ENCODE data around the gene TNP2. TPM values are rescaled to one million over a fixed set of nuclear protein-coding genes. Genes with fewer than 3 reads are reported as not detected.

The TNP2 gene
- total and polyA plus RNA-seq, 2 donors (not counting 3 experiments of a cell fraction or from before 2014, with no cell fraction given), result not detected

DNA sequence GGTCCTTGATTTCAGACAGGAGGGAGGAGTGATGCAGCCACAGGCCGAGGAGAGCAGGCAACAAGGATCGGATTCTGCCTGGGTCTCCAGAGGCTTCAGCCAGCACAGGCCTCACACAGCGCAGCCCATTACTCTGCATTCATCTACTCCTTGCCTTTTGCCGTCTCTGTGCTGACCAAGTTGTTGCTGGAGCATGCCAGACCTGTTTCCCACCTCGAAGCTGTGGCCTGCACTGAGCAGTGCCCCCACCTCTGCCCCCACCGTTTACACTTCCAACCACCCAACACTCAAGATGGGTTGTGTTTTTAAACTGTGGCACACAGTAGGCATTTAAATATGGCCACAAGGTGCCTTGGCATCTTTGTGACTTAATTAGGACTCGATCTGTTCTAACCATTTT lies 5.8 kb upstream of the TNP2 start:
- intact Hi-C loops (cut with micrococcal nuclease), result no loop called here
- H3K79me2 ChIP-seq (ENCODE audit: control insufficient read depth, insufficient read depth, low read length), result no peaks in the 10 kb centered on the region
- H3K9me3 ChIP-seq (replicated peaks; ENCODE audit: control insufficient read depth, insufficient read depth, low read length), result no peaks in the 10 kb centered on the region
- H3K4me3 ChIP-seq (replicated peaks in 1 of 3; ENCODE audit: insufficient read depth in 1 of 3, low read depth in 1 of 3, low read length in 3 of 3), result no peak overlapping the region
- FAIRE-seq (no peak), DNase-seq (ENCODE audit: low read depth, low spot score) (no peak)
- no peaks in the 10 kb centered on the region for H3K9me1 ChIP-seq (replicated peaks; ENCODE audit: control insufficient read depth, extremely low read depth, insufficient read depth, low read length)
- no peak overlapping the region for H3K9ac ChIP-seq (replicated peaks; ENCODE audit: extremely low read depth, insufficient read depth, low read length)
- no peaks in the 10 kb centered on the region for H4K20me1 ChIP-seq (replicated peaks; ENCODE audit: control insufficient read depth, extremely low read depth, insufficient read depth, low read length)
- ChIA-PET POLR2A (no interaction called here), CTCF (no interaction called here)
- H3K27me3 ChIP-seq (ENCODE audit: control insufficient read depth in 2 of 2, insufficient read depth in 2 of 2, low read length in 2 of 2), result no peaks in the 10 kb centered on the region
- H2AFZ ChIP-seq (ENCODE audit: low read depth, low read length), result no peak overlapping the region
- TF ChIP-seq FOS (IDR thresholded peaks at IDR 0.05; ENCODE audit: borderline replicate concordance, insufficient read depth, low read length) (no peak), GATA2 (IDR thresholded peaks at IDR 0.05; ENCODE audit: insufficient read depth, insufficient read length, low read depth, low read length) (no peak), MYC (IDR thresholded peaks at IDR 0.05; ENCODE audit: low read depth, low read length) (no peak), POLR2AphosphoS5 (IDR thresholded peaks at IDR 0.05; ENCODE audit: insufficient read depth, low read depth, low read length) (no peak), EZH2 (IDR thresholded peaks at IDR 0.05; ENCODE audit: borderline replicate concordance, low read depth, low read length, severe bottlenecking) (no peak), JUN (IDR thresholded peaks at IDR 0.05; ENCODE audit: borderline replicate concordance, insufficient read depth, insufficient read length, low read depth) (no peak), POLR2A (IDR thresholded peaks at IDR 0.05; ENCODE audit: low read depth, low read length) (no peak)
- TF ChIP-seq, protein P1, sequence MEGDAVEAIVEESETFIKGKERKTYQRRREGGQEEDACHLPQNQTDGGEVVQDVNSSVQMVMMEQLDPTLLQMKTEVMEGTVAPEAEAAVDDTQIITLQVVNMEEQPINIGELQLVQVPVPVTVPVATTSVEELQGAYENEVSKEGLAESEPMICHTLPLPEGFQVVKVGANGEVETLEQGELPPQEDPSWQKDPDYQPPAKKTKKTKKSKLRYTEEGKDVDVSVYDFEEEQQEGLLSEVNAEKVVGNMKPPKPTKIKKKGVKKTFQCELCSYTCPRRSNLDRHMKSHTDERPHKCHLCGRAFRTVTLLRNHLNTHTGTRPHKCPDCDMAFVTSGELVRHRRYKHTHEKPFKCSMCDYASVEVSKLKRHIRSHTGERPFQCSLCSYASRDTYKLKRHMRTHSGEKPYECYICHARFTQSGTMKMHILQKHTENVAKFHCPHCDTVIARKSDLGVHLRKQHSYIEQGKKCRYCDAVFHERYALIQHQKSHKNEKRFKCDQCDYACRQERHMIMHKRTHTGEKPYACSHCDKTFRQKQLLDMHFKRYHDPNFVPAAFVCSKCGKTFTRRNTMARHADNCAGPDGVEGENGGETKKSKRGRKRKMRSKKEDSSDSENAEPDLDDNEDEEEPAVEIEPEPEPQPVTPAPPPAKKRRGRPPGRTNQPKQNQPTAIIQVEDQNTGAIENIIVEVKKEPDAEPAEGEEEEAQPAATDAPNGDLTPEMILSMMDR (IDR thresholded peaks at IDR 0.05; ENCODE audit: extremely low read depth in 1 of 2, insufficient read depth in 1 of 2, low read depth in 1 of 2, low read length in 2 of 2), result no peak
- TF ChIP-seq, protein P2, sequence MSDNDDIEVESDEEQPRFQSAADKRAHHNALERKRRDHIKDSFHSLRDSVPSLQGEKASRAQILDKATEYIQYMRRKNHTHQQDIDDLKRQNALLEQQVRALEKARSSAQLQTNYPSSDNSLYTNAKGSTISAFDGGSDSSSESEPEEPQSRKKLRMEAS (IDR thresholded peaks at IDR 0.05; ENCODE audit: insufficient read depth, insufficient read length), result no peak
- dilution Hi-C loops (cut with MboI; ENCODE audit: extremely low pct_ligation_motif_present, low sequenced_read_pairs), result no loop called here
- H3K4me1 ChIP-seq (ENCODE audit: control insufficient read depth, extremely low read depth, insufficient read depth, low read length), result no peaks in the 10 kb centered on the region
- no peak overlapping the region for H3K4me2 ChIP-seq (ENCODE audit: insufficient read depth, low read length)
- no peaks in the 10 kb centered on the region for H3K36me3 ChIP-seq (ENCODE audit: control insufficient read depth in 2 of 2, extremely low read depth in 1 of 2, insufficient read depth in 2 of 2, low read length in 2 of 2)
- H3K27ac ChIP-seq (ENCODE audit: insufficient read depth, low read depth, low read length), result no peak overlapping the region
- BruUV-seq (replicated peaks), result no TSS peak
